GM18499 (cell line): ENCODE data around the gene RMC1.

Experiments
- ATAC-seq: cut with Tn5 transposase; IDR thresholded peaks from one replicate; pipeline ENCODE4 v1.9.1; 2021; ENCODE audit warnings: moderate number of reproducible peaks; ENCODE audit not compliant: insufficient read depth, unreplicated experiment

The RMC1 gene

GRCh38 chr18:23578067-23578701 is 74.9 kb downstream of the RMC1 start:
- no peak for ATAC-seq

DNA sequence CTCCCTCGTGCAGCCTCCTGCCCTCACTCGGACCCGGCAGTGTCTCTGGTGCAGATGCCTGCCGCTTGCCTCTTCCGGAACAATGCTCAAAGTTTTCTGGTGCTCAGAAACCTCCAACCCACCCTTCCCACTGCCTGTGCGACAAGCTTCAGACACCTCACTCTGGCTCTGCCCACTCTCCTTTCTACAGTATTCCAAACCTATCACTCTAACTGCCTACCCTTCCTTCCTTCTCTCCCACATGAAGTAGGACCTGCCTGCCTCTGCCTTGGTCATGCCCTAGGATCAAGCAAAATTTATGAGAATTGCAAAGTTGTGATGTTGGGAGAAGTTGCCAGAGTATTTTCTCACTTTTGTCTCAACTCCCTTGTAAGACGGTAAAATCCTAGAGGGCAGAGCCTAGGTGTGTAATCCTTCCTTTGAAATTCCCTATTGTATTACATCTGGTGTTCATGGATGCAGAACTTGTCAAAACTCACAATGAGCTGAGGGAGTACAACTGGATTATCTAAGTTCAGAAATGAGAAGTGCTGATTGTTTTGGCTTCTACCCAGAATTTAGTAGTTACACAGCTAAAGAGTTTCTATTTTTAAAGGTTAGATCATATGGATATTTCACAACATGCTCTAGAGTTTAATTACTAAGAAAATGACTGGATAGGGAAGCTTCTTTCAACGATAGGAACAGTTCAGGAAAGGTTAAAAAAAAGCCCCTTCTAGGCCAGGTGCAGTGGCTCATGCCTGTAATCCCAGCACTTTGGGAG is 75.8 kb downstream of the RMC1 start:
- no peak for ATAC-seq

DNA sequence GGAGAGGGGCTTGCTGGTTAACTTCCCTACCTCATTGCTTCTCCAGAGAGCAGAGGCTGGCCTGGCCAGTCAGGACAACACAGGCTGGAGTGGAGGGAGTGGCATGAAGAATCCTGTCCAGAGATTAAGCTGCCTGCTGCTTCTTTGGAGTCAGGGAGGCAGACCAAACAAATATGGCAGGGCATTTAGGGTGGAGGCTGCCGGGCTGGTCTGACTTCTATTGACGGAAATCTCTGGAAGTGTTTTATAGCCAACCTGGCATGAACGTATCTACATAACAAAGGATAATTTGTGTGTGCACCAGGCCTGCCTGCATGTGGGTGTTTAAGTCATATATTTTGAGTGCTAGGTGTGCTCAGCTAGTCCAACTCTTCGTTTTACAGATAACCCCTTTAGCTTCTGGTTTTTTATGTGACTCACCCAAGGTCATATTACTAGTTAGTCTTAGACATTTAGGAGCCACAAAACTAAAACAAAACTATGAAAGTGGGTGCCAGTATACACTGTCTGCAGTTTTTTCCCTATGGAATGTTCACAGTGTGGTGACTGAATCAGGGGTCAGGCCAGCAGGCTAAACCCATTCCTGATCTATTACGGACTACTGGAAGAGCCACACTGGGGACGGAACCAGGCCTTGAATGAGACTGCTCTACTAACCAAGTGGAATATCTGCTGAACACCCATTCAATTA is 77.5 kb downstream of the RMC1 start:
- ATAC-seq, result no peak
